OCI-LY1 (cell line): ENCODE measurements around the gene CCDC7.
"Not testable (repeated sequence)": the region's sequence is repeated elsewhere in the genome, so short reads cannot be mapped to it uniquely, and the experiment has no call there.

ENCODE experiments used
- H2AFZ ChIP-seq: fragments of 200-600 bp; sonication (generic), shearing (Covaris generic); 2 replicates; pipeline ENCODE4 v1.6.0; 2014; ENCODE audit warnings: antibody characterized with exemption, mild to moderate bottlenecking, low read length
- H3F3A ChIP-seq: fragments of 200-600 bp; sonication (generic), shearing (Covaris generic); 2 replicates; pipeline ENCODE4 v1.6.0; 2014; ENCODE audit warnings: mild to moderate bottlenecking, antibody characterized with exemption, low read length, moderate library complexity; ENCODE audit not compliant: insufficient read depth
- H3K27ac ChIP-seq: fragments of 200-600 bp; sonication (generic); 2 replicates; pipeline ENCODE4 v1.5.1; 2014; ENCODE audit warnings: low read length, mixed run types, mild to moderate bottlenecking, low read depth; ENCODE audit not compliant: poor library complexity, severe bottlenecking
- H3K27me3 ChIP-seq: fragments of 200-600 bp; sonication (generic); 2 replicates; pipeline ENCODE4 v1.6.0; 2014; ENCODE audit warnings: antibody characterized with exemption, mild to moderate bottlenecking, low read length, moderate library complexity; ENCODE audit not compliant: insufficient read depth
- H3K36me3 ChIP-seq: fragments of 200-600 bp; sonication (generic); 2 replicates; pipeline ENCODE4 v1.6.1; 2014; ENCODE audit warnings: mild to moderate bottlenecking, antibody characterized with exemption, low read length, moderate library complexity, mixed read lengths; ENCODE audit not compliant: insufficient read depth
- H3K4me1 ChIP-seq: fragments of 200-600 bp; sonication (generic); 2 replicates; pipeline ENCODE4 v1.5.1; 2014; ENCODE audit warnings: mild to moderate bottlenecking, low read length, moderate library complexity; ENCODE audit not compliant: insufficient read depth, severe bottlenecking
- H3K4me2 ChIP-seq: fragments of 200-600 bp; sonication (generic), shearing (Covaris generic); 2 replicates; pipeline ENCODE4 v1.6.1; 2014; ENCODE audit warnings: low read length
- H3K4me3 ChIP-seq: fragments of 200-600 bp; sonication (generic); 2 replicates; pipeline ENCODE4 v1.5.1; 2014; ENCODE audit warnings: low read length, low read depth, mild to moderate bottlenecking, mixed read lengths; ENCODE audit not compliant: poor library complexity, severe bottlenecking
- H3K79me2 ChIP-seq: fragments of 200-600 bp; shearing (Covaris generic); 2 replicates; pipeline ENCODE4 v1.6.1; 2016; ENCODE audit warnings: mixed run types, low read length, mixed read lengths; ENCODE audit not compliant: insufficient read depth
- H3K9ac ChIP-seq: fragments of 200-600 bp; sonication (generic), shearing (Covaris generic); 2 replicates; pipeline ENCODE4 v1.6.1; 2014; ENCODE audit warnings: mild to moderate bottlenecking, low read length, mixed read lengths
- H3K9me2 ChIP-seq: fragments of 200-600 bp; sonication (generic), shearing (Covaris generic); 2 replicates; pipeline ENCODE4 v1.6.1; 2014; ENCODE audit warnings: low read depth, mild to moderate bottlenecking, low read length, mixed read lengths
- H3K9me3 ChIP-seq: fragments of 200-600 bp; shearing (Covaris generic); 2 replicates; pipeline ENCODE4 v1.6.1; 2014; ENCODE audit warnings: low read length, mixed read lengths
- H4K20me1 ChIP-seq: fragments of 200-600 bp; sonication (generic), shearing (Covaris generic); 2 replicates; pipeline ENCODE4 v1.6.0; 2016; ENCODE audit warnings: mild to moderate bottlenecking, low read length; ENCODE audit not compliant: insufficient read depth
- EZH2 ChIP-seq: fragments of 200-600 bp; sonication (generic), shearing (Covaris generic); IDR thresholded peaks from 2 replicates; pipeline ENCODE4 v1.8.0; 2017; ENCODE audit warnings: borderline replicate concordance, mixed run types, mild to moderate bottlenecking, antibody characterized with exemption, low read length, moderate library complexity, mixed read lengths
- TF ChIP-seq, protein P1 (sequence below): fragments of 200-600 bp; sonication (generic), shearing (Covaris generic); IDR thresholded peaks from 2 replicates; pipeline ENCODE4 v1.5.1; 2017; ENCODE audit warnings: mild to moderate bottlenecking, antibody characterized with exemption, low read length, moderate library complexity, mixed read lengths

Gene CCDC7

GRCh38 chr10:32540691-32541470 is 94.9 kb downstream of the CCDC7 start:
- H3K27ac ChIP-seq: no peak overlapping the region
- H4K20me1 ChIP-seq: no peaks in the 10 kb centered on the region
- H3K27me3 ChIP-seq: no peaks in the 10 kb centered on the region
- no peaks in the 10 kb centered on the region for H3K4me1 ChIP-seq
- no peaks in the 10 kb centered on the region for H3K9me3 ChIP-seq
- no peak overlapping the region for H3K4me3 ChIP-seq
- no peaks in the 10 kb centered on the region for H3K79me2 ChIP-seq
- H3K9ac ChIP-seq: no peak overlapping the region
- H3K4me2 ChIP-seq: no peak overlapping the region
- 0 out of 2 replicates have a peak, but pooled peaks cover 3% of the 10 kb centered on the region for H3F3A ChIP-seq
- no peak overlapping the region for H2AFZ ChIP-seq
- no peaks in the 10 kb centered on the region for H3K9me2 ChIP-seq
- H3K36me3 ChIP-seq: no peaks in the 10 kb centered on the region
- TF ChIP-seq, protein P1, sequence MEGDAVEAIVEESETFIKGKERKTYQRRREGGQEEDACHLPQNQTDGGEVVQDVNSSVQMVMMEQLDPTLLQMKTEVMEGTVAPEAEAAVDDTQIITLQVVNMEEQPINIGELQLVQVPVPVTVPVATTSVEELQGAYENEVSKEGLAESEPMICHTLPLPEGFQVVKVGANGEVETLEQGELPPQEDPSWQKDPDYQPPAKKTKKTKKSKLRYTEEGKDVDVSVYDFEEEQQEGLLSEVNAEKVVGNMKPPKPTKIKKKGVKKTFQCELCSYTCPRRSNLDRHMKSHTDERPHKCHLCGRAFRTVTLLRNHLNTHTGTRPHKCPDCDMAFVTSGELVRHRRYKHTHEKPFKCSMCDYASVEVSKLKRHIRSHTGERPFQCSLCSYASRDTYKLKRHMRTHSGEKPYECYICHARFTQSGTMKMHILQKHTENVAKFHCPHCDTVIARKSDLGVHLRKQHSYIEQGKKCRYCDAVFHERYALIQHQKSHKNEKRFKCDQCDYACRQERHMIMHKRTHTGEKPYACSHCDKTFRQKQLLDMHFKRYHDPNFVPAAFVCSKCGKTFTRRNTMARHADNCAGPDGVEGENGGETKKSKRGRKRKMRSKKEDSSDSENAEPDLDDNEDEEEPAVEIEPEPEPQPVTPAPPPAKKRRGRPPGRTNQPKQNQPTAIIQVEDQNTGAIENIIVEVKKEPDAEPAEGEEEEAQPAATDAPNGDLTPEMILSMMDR: no peak
- TF ChIP-seq EZH2: no peak

- H3K9me3 ChIP-seq: no peaks in the 10 kb centered on the region
- H3K36me3 ChIP-seq: no peaks in the 10 kb centered on the region
These were observed 102.3 kb downstream of the CCDC7 start for GRCh38 chr10:32548208-32548607.

DNA sequence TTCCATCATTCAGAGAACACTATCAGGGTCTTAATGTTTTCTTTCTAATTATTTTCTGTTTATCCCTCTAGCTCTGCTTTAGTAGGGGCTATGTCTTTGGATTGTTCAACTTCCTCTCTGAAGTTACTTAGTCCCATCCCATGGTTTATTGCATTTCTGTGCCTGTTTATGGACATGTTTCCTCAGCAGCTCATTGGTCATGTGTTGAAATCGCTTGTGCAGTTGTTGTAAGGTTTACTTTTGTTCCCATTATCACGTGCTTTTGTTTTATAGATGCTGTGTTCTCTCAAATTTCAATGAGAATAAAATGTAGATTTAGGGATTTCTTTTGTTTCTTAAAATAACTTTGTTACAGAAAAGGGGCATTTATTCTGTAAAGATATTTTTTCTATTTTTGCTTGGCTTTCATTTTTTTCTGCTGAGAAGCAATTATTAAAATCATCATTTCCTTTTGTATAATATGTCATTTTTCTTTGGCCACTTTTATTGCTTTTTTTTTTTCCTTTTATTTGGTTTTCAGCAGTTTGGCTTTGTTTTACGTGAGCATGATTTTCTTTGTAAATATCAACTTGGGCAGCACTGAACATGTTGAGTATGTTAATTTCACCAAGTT is 110.9 kb downstream of the CCDC7 start:
- Histone ChIP-seq H3K4me2 (no peak overlapping the region), H3F3A (no peaks in the 10 kb centered on the region), H3K79me2 (no peaks in the 10 kb centered on the region), H3K27me3 (no peaks in the 10 kb centered on the region), H3K27ac (no peak overlapping the region), H3K4me3 (no peak overlapping the region), H4K20me1 (no peaks in the 10 kb centered on the region), H3K9me2 (no peaks in the 10 kb centered on the region), H3K9ac (no peak overlapping the region), H3K4me1 (no peaks in the 10 kb centered on the region), H3K36me3 (no peaks in the 10 kb centered on the region), H3K9me3 (no peaks in the 10 kb centered on the region), H2AFZ (no peak overlapping the region)
- TF ChIP-seq EZH2: no peak
- TF ChIP-seq, protein P1: no peak

More at GRCh38 chr10:32548208-32548607, 102.3 kb downstream of the CCDC7 start:
- Histone ChIP-seq H3F3A (0 out of 2 replicates have a peak, but pooled peaks cover 3% of the 10 kb centered on the region), H3K27ac (no peak overlapping the region), H3K4me2 (no peak overlapping the region), H3K79me2 (no peaks in the 10 kb centered on the region), H3K4me3 (no peak overlapping the region), H3K4me1 (no peaks in the 10 kb centered on the region), H3K9me2 (no peaks in the 10 kb centered on the region), H4K20me1 (no peaks in the 10 kb centered on the region), H3K9ac (no peak overlapping the region), H2AFZ (no peak overlapping the region), H3K27me3 (no peaks in the 10 kb centered on the region)
- TF ChIP-seq, protein P1: no peak
- TF ChIP-seq EZH2: no peak

GRCh38 chr10:32562695-32563094 is 116.8 kb downstream of the CCDC7 start:
- H3K9me2 ChIP-seq, H3K79me2 ChIP-seq, H3K27me3 ChIP-seq, H3K9ac ChIP-seq, H4K20me1 ChIP-seq, H3K4me2 ChIP-seq, H3K4me1 ChIP-seq, H3K36me3 ChIP-seq, H3K4me3 ChIP-seq, H3K9me3 ChIP-seq, H3K27ac ChIP-seq, H3F3A ChIP-seq, H2AFZ ChIP-seq: not testable (repeated sequence)
